Tibial nerve (tissue), 4 donors: ENCODE measurements around the gene NYAP2. TPM values are rescaled to one million over a fixed set of nuclear protein-coding genes. Genes with fewer than 3 reads are reported as not detected.

Experiments used
- DNase-seq, 2 donors: peaks; one replicate each; pipeline ENCODE4 v3.0.0-alpha.2; 2019; ENCODE audit warnings: low spot score in 2 of 2
- H3K27ac ChIP-seq, 4 donors: fragments of 200-600 bp; sonication (generic) in 3 of 4; one replicate each; pipeline ENCODE4 v1.5.1; 2017 to 2019; ENCODE audit warnings: mild to moderate bottlenecking in 1 of 4
- H3K27me3 ChIP-seq, 2 donors: fragments of 200-600 bp; sonication (generic) in 1 of 2; one replicate each; pipeline versions ENCODE4 v1.5.1 to v1.6.0; 2017 to 2019
- H3K36me3 ChIP-seq, 3 donors: fragments of 200-600 bp; sonication (generic); one replicate each; pipeline ENCODE4 v1.5.1; 2018 to 2019
- H3K4me1 ChIP-seq, 4 donors: fragments of 200-600 bp; sonication (generic) in 3 of 4; one replicate each; pipeline ENCODE4 v1.5.1; 2017 to 2019
- H3K4me3 ChIP-seq, 4 donors: fragments of 200-600 bp; sonication (generic) in 3 of 4; one replicate each; pipeline ENCODE4 v1.5.1; 2017 to 2019; ENCODE audit warnings: mild to moderate bottlenecking in 1 of 4, moderate library complexity in 1 of 4
- H3K9me3 ChIP-seq, 4 donors: fragments of 200-600 bp; sonication (generic) in 3 of 4; one replicate each; pipeline ENCODE4 v1.5.1; 2017 to 2019
- CTCF ChIP-seq, 5 experiments: fragments of 200-600 bp in 3 of 5; fragments of 450-650 bp in 2 of 5; sonication (generic) in 3 of 5; IDR thresholded peaks; one replicate each; pipeline ENCODE4 v1.5.1; 2016 to 2019; ENCODE audit warnings: antibody characterized with exemption in 5 of 5, mild to moderate bottlenecking in 3 of 5, moderate library complexity in 2 of 5
- EP300 ChIP-seq, 2 donors: sonication (generic); formaldehyde crosslinking; IDR thresholded peaks; one replicate each; pipeline ENCODE4 v1.6.1; 2017; ENCODE audit warnings: antibody characterized with exemption in 2 of 2, mild to moderate bottlenecking in 1 of 2
- POLR2A ChIP-seq, 2 donors: fragments of 450-650 bp; IDR thresholded peaks; one replicate each; pipeline ENCODE4 v1.6.1; 2017; ENCODE audit warnings: antibody characterized with exemption in 2 of 2, mild to moderate bottlenecking in 2 of 2, moderate library complexity in 2 of 2
- WGBS, 2 donors: methylation state at CpG; one replicate each; pipeline ENCODE4 v1.1.5; 2018; 5-methylcytosine and 5-hydroxymethylcytosine counted together
- total RNA-seq, 4 donors: library from RNA; depleted of rRNA; stranded (reverse); fragments of >200 nt; gene quantifications; one replicate each; pipeline ENCODE4 v1.1.0, GENCODE V29; 2016

Gene NYAP2
- total RNA-seq, 4 donors from 2014 or later = under 0.01 TPM; not detected in 3

- H3K4me1 ChIP-seq = no peaks in the 10 kb centered on the region
- H3K27ac ChIP-seq = no peak overlapping the region
- H3K4me3 ChIP-seq = no peak overlapping the region
- DNase-seq = no peak
- no peaks in the 10 kb centered on the region for H3K9me3 ChIP-seq
- TF ChIP-seq EP300 (IDR thresholded peaks at IDR 0.05) (no peak), POLR2A (IDR thresholded peaks at IDR 0.05) (no peak), CTCF (IDR thresholded peaks at IDR 0.05) (no peak)
- H3K36me3 ChIP-seq = no peaks in the 10 kb centered on the region
- WGBS, 2 donors = 51 to 54% methylated on average over 2 of the region's 2 CpGs
- H3K27me3 ChIP-seq = no peaks in the 10 kb centered on the region
These were observed 215.4 kb downstream of the NYAP2 start for GRCh38 chr2:225614915-225615314.

GRCh38 chr2:225615514-225615913 lies 216.0 kb downstream of the NYAP2 start:
- Histone ChIP-seq H3K27ac (no peak overlapping the region), H3K27me3 (no peaks in the 10 kb centered on the region), H3K9me3 (no peaks in the 10 kb centered on the region), H3K36me3 (no peaks in the 10 kb centered on the region), H3K4me3 (no peak overlapping the region), H3K4me1 (no peaks in the 10 kb centered on the region)
- TF ChIP-seq EP300 (IDR thresholded peaks at IDR 0.05) = no peak
- no peak for TF ChIP-seq POLR2A (IDR thresholded peaks at IDR 0.05)
- TF ChIP-seq CTCF (IDR thresholded peaks at IDR 0.05) = no peak
- no peak for DNase-seq
- 77 to 84% methylated on average over 3 of the region's 3 CpGs for WGBS, 2 donors

GRCh38 chr2:225616372-225616771 lies 216.9 kb downstream of the NYAP2 start:
- H3K4me1 ChIP-seq = no peaks in the 10 kb centered on the region
- no peak overlapping the region for H3K27ac ChIP-seq
- no peak overlapping the region for H3K4me3 ChIP-seq
- TF ChIP-seq CTCF (IDR thresholded peaks at IDR 0.05) (no peak), POLR2A (IDR thresholded peaks at IDR 0.05) (no peak), EP300 (IDR thresholded peaks at IDR 0.05) (no peak)
- no peak for DNase-seq
- 87 to 91% methylated on average over 4 of the region's 4 CpGs for WGBS, 2 donors
- no peaks in the 10 kb centered on the region for H3K36me3 ChIP-seq
- no peaks in the 10 kb centered on the region for H3K9me3 ChIP-seq
- H3K27me3 ChIP-seq = no peaks in the 10 kb centered on the region

- TF ChIP-seq POLR2A (IDR thresholded peaks at IDR 0.05) (no peak), CTCF (IDR thresholded peaks at IDR 0.05) (no peak), EP300 (IDR thresholded peaks at IDR 0.05) (no peak)
These were observed 217.3 kb downstream of the NYAP2 start for GRCh38 chr2:225616848-225617247.

GRCh38 chr2:225620227-225620626 lies 220.7 kb downstream of the NYAP2 start:
- H3K27me3 ChIP-seq = no peaks in the 10 kb centered on the region
- no peaks in the 10 kb centered on the region for H3K4me1 ChIP-seq
- H3K27ac ChIP-seq = no peak overlapping the region
- no peak overlapping the region for H3K4me3 ChIP-seq
- H3K36me3 ChIP-seq = no peaks in the 10 kb centered on the region
- no peaks in the 10 kb centered on the region for H3K9me3 ChIP-seq
- no peak for DNase-seq
- TF ChIP-seq EP300 (IDR thresholded peaks at IDR 0.05) = no peak
- no peak for TF ChIP-seq POLR2A (IDR thresholded peaks at IDR 0.05)
- 83 to 87% methylated on average over 21 of the region's 21 CpGs for WGBS, 2 donors

More at GRCh38 chr2:225616848-225617247, 217.3 kb downstream of the NYAP2 start:
- no peaks in the 10 kb centered on the region for H3K9me3 ChIP-seq
- H3K4me1 ChIP-seq = no peaks in the 10 kb centered on the region
- H3K36me3 ChIP-seq = no peaks in the 10 kb centered on the region
- H3K27ac ChIP-seq = no peak overlapping the region
- DNase-seq = no peak
- no peak overlapping the region for H3K4me3 ChIP-seq
- whole genome bisulfite sequencing, 2 donors = 85 to 86% methylated on average over 2 of the region's 2 CpGs
- H3K27me3 ChIP-seq = no peaks in the 10 kb centered on the region
